H9 (cell line): ENCODE data around the gene HDHD2. TPM values are rescaled to one million over a fixed set of nuclear protein-coding genes. Genes with fewer than 3 reads are reported as not detected.

Experiments
- DNase-seq: peaks from one replicate; pipeline ENCODE4 v3.0.0-alpha.2; 2017
- H2AFZ ChIP-seq: one replicate; pipeline ENCODE4 v1.6.1; 2013; ENCODE audit warnings: mild to moderate bottlenecking, low read length, control low read depth, moderate library complexity
- H2AK5ac ChIP-seq: 2 replicates; pipeline ENCODE4 v1.6.1; 2013; ENCODE audit warnings: low read length, control low read depth, mixed read lengths; ENCODE audit not compliant: insufficient read length
- H2BK120ac ChIP-seq: one replicate; pipeline ENCODE4 v1.6.1; 2013; ENCODE audit warnings: low read depth, mild to moderate bottlenecking, low read length, control low read depth, inconsistent platforms; ENCODE audit not compliant: poor library complexity, severe bottlenecking
- H2BK12ac ChIP-seq: 2 replicates; pipeline ENCODE4 v1.6.1; 2013; ENCODE audit warnings: low read length, control low read depth, mixed read lengths, low read depth; ENCODE audit not compliant: insufficient read length
- H2BK15ac ChIP-seq: 2 replicates; pipeline ENCODE4 v1.6.1; 2013; ENCODE audit warnings: low read depth, low read length, control low read depth
- H2BK20ac ChIP-seq: one replicate; pipeline ENCODE4 v1.6.1; 2013; ENCODE audit warnings: low read depth, mild to moderate bottlenecking, low read length, control low read depth, inconsistent platforms; ENCODE audit not compliant: poor library complexity, severe bottlenecking
- H2BK5ac ChIP-seq: 2 replicates; pipeline ENCODE4 v1.6.1; 2013; ENCODE audit warnings: low read length, control low read depth, mixed read lengths; ENCODE audit not compliant: insufficient read length
- H3K14ac ChIP-seq: 2 replicates; pipeline ENCODE4 v1.6.1; 2013; ENCODE audit warnings: low read length, control low read depth; ENCODE audit not compliant: insufficient read depth
- H3K18ac ChIP-seq: 2 replicates; pipeline ENCODE4 v1.6.1; 2013; ENCODE audit warnings: low read depth, mild to moderate bottlenecking, mixed read lengths, low read length, control low read depth; ENCODE audit not compliant: insufficient read length
- H3K23ac ChIP-seq: 2 replicates; pipeline ENCODE4 v1.6.1; 2013; ENCODE audit warnings: low read length, control low read depth, mixed read lengths, low read depth; ENCODE audit not compliant: insufficient read length
- H3K23me2 ChIP-seq: 2 replicates; pipeline ENCODE4 v1.6.1; 2013; ENCODE audit warnings: low read depth, mild to moderate bottlenecking, mixed read lengths, low read length, control low read depth; ENCODE audit not compliant: insufficient read length, poor library complexity, severe bottlenecking
- H3K27ac ChIP-seq: 2 replicates; pipeline ENCODE4 v1.5.1; 2013; ENCODE audit warnings: low read length, control low read depth, mixed read lengths, low read depth; ENCODE audit not compliant: insufficient read length
- H3K27me3 ChIP-seq: 2 replicates; pipeline ENCODE4 v1.6.1; 2013; ENCODE audit warnings: low read length, control low read depth, inconsistent platforms; ENCODE audit not compliant: insufficient read depth
- H3K4ac ChIP-seq: 2 replicates; pipeline ENCODE4 v1.6.1; 2013; ENCODE audit warnings: low read depth, mild to moderate bottlenecking, control low read depth, inconsistent platforms, low read length, moderate library complexity
- H3K4me1 ChIP-seq: 2 replicates; pipeline ENCODE4 v1.6.1; 2013; ENCODE audit warnings: low read length, control low read depth, inconsistent platforms; ENCODE audit not compliant: insufficient read depth
- H3K4me2 ChIP-seq: 2 replicates; pipeline ENCODE4 v1.6.1; 2013; ENCODE audit warnings: low read length, control low read depth, mixed read lengths; ENCODE audit not compliant: insufficient read length, insufficient read depth
- H3K56ac ChIP-seq: 2 replicates; pipeline ENCODE4 v1.6.1; 2013; ENCODE audit warnings: low read depth, mild to moderate bottlenecking, mixed read lengths, low read length, control low read depth; ENCODE audit not compliant: insufficient read length
- H3K79me1 ChIP-seq: 2 replicates; pipeline ENCODE4 v1.6.1; 2013; ENCODE audit warnings: low read depth, mild to moderate bottlenecking, moderate library complexity, low read length, control low read depth, inconsistent platforms; ENCODE audit not compliant: insufficient read depth, poor library complexity, severe bottlenecking
- H3K79me2 ChIP-seq: 2 replicates; pipeline ENCODE4 v1.6.1; 2013; ENCODE audit warnings: low read length, control low read depth, inconsistent platforms; ENCODE audit not compliant: insufficient read depth
- H3K9ac ChIP-seq: 2 replicates; pipeline ENCODE4 v1.6.1; 2013; ENCODE audit warnings: low read length, control low read depth, mixed read lengths; ENCODE audit not compliant: insufficient read length; ENCODE audit errors: extremely low read depth
- H3K9me3 ChIP-seq: one replicate; pipeline ENCODE4 v1.6.1; 2013; ENCODE audit warnings: low read depth, low read length, inconsistent platforms; ENCODE audit not compliant: control insufficient read depth
- H3T11ph ChIP-seq: one replicate; pipeline ENCODE4 v1.6.1; 2013; ENCODE audit warnings: mild to moderate bottlenecking, low read length, control low read depth, inconsistent platforms
- H4K20me1 ChIP-seq: one replicate; pipeline ENCODE4 v1.6.1; 2013; ENCODE audit not compliant: control insufficient read depth, insufficient read length, insufficient read depth
- H4K5ac ChIP-seq: 2 replicates; pipeline ENCODE4 v1.6.1; 2013; ENCODE audit warnings: low read depth, mild to moderate bottlenecking, mixed read lengths, low read length, control low read depth; ENCODE audit not compliant: insufficient read length
- H4K8ac ChIP-seq: replicated peaks from 2 replicates; pipeline ENCODE4 v1.6.1; 2013; ENCODE audit warnings: low read length, control low read depth, mixed read lengths, low read depth; ENCODE audit not compliant: insufficient read length
- H4K91ac ChIP-seq: 2 replicates; pipeline ENCODE4 v1.6.1; 2013; ENCODE audit warnings: low read depth, mild to moderate bottlenecking, moderate library complexity, mixed read lengths, low read length, control low read depth; ENCODE audit not compliant: insufficient read length
- H3K27ac Mint-ChIP-seq, 3 experiments: 2 replicates in 2 of 3; 3 replicates in 1 of 3; pipeline ENCODE4 v1.8.0; 2020 to 2021; ENCODE audit warnings: mixed read lengths in 3 of 3, mild to moderate bottlenecking in 1 of 3, moderate library complexity in 1 of 3
- H3K27me3 Mint-ChIP-seq: 2 replicates; pipeline ENCODE4 v1.8.0; 2021; ENCODE audit warnings: low read depth, mild to moderate bottlenecking, moderate library complexity, mixed read lengths
- H3K36me3 Mint-ChIP-seq, 3 experiments: 2 replicates in 2 of 3; 3 replicates in 1 of 3; pipeline ENCODE4 v1.8.0; 2020 to 2021; ENCODE audit warnings: low read depth in 3 of 3, mixed read lengths in 3 of 3; ENCODE audit not compliant: insufficient read depth in 1 of 3
- H3K4me1 Mint-ChIP-seq, 2 experiments: 2 replicates each; pipeline ENCODE4 v1.8.0; 2020; ENCODE audit warnings: mixed read lengths in 2 of 2
- H3K4me3 Mint-ChIP-seq, 2 experiments: 2 replicates in 1 of 2; 3 replicates in 1 of 2; pipeline ENCODE4 v1.8.0; 2020 to 2021; ENCODE audit warnings: mild to moderate bottlenecking in 2 of 2, mixed read lengths in 2 of 2, moderate library complexity in 1 of 2
- H3K9me3 Mint-ChIP-seq, 2 experiments: 2 replicates in 1 of 2; 3 replicates in 1 of 2; pipeline ENCODE4 v1.8.0; 2020; ENCODE audit warnings: mild to moderate bottlenecking in 2 of 2, mixed read lengths in 2 of 2, moderate library complexity in 1 of 2
- CTCF ChIP-seq: fragments of 200-600 bp; sonication (generic); conservative IDR thresholded peaks from 3 replicates; pipeline ENCODE4 v1.8.0; 2021; ENCODE audit warnings: antibody characterized with exemption, mild to moderate bottlenecking
- WGBS: extraction: QIAGEN DNeasy Blood & Tissue Kit; methylation state at CpG from one replicate; pipeline ENCODE4 v1.1.7; 2013; ENCODE audit warnings: missing lambda C conversion rate, low lambda C conversion rate, mixed read lengths; ENCODE audit not compliant: insufficient read length; ENCODE audit errors: extremely low coverage; 5-methylcytosine and 5-hydroxymethylcytosine counted together
- total RNA-seq: library from RNA; stranded (reverse); gene quantifications from 2 replicates; pipeline ENCODE4 v1.2.1, GENCODE V29; 2021

The HDHD2 gene
- total RNA-seq, 1 experiment from 2014 or later: 51.0 TPM

- H3K79me1 ChIP-seq: no peaks in the 10 kb centered on the region
- H3K4me1 Mint-ChIP-seq: peaks cover 23 to 26% of the 10 kb centered on the region in 2 experiments
- no peak overlapping the region for H2BK120ac ChIP-seq
- H3K56ac ChIP-seq: no peak overlapping the region
- no peak overlapping the region for H3T11ph ChIP-seq
- no peaks in the 10 kb centered on the region for H3K27me3 Mint-ChIP-seq
- no peak for DNase-seq
- H3K4ac ChIP-seq: no peak overlapping the region
- no peak overlapping the region for H3K27ac Mint-ChIP-seq
- H3K27me3 ChIP-seq: no peaks in the 10 kb centered on the region; the same call in 1 of the 2 replicates
- H3K79me2 ChIP-seq: no peaks in the 10 kb centered on the region
- H4K91ac ChIP-seq: no peak overlapping the region
- no peaks in the 10 kb centered on the region for H4K20me1 ChIP-seq
- no peak overlapping the region for H2BK15ac ChIP-seq
- H3K23me2 ChIP-seq: no peaks in the 10 kb centered on the region
- H2BK12ac ChIP-seq: no peak overlapping the region
- WGBS: no CpG with 5 or more reads among the region's 2 CpGs
- TF ChIP-seq CTCF: no peak
- H3K23ac ChIP-seq: no peak overlapping the region
- H3K9me3 ChIP-seq: no peaks in the 10 kb centered on the region
- no peak overlapping the region for H3K4me2 ChIP-seq
- H3K4me3 Mint-ChIP-seq: no peak overlapping the region
- H2BK5ac ChIP-seq: no peak overlapping the region
- peaks cover 8 to 39% (median 27%) of the 10 kb centered on the region in 3 experiments for H3K36me3 Mint-ChIP-seq
- no peaks in the 10 kb centered on the region; the same call in 1 of the 2 replicates for H3K4me1 ChIP-seq
- H4K8ac ChIP-seq: no peak overlapping the region
- H3K27ac ChIP-seq: no peak overlapping the region
- H4K5ac ChIP-seq: no peak overlapping the region
- no peak overlapping the region for H2BK20ac ChIP-seq
- H3K9me3 Mint-ChIP-seq: no peaks in the 10 kb centered on the region
- no peak overlapping the region for H3K18ac ChIP-seq
- H3K14ac ChIP-seq: no peak overlapping the region
- no peak overlapping the region for H2AK5ac ChIP-seq
- no peak overlapping the region for H2AFZ ChIP-seq
- no peak overlapping the region for H3K9ac ChIP-seq
Observed at GRCh38 chr18:47118981-47119380, 31.3 kb downstream of the HDHD2 start.
